Erythroblast (primary cell): ENCODE measurements around the gene WDR81.

Experiments used
- GATA1 ChIP-seq: IDR thresholded peaks from 2 replicates; pipeline ENCODE4 v1.6.1; 2011; ENCODE audit warnings: low read depth, mild to moderate bottlenecking, control low read depth, low read length, moderate library complexity
- POLR2A ChIP-seq: IDR thresholded peaks from 2 replicates; pipeline ENCODE4 v1.6.1; 2011; ENCODE audit warnings: mild to moderate bottlenecking, low read length

DNA sequence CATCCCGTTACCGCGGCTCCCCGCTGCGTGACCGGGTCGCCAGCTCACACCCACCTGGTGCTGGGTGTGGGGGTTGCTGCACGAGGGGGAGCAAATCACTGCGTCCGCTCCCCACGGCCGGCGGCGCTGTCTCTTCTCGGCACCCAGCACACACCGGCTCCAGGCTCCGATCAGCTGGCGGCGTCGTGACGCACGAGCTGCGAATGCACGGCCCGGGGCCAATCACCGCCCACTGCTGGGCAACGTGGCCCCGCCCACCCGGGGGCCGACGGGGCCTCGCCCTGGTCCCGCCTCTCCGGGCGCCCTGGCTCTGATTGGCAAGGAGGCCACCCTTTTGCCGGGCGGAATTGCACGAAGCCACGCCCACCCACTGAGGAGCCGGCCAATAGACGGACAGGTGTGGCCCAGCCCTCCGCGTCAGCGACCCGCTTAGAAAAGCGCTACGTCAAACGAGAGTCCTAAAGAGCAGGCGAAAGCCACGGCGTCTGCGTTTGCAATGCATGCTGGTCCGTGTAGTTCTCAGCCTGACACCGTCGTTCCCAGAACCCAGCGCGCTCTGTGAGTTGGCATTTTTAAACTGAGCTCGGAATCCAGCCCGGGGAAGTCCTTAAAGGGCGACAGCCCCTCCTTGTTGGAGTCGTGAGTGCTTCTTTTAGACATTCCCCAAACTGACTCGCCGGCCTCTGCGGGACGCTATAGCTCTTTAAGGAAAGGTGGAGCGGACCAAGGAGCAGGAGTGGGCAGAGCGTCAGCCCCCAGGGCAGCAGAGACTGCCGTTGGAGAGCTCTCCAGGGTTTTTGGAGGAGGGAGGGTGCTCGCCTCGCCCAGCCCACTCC is 8.2 kb upstream of the WDR81 start:
- TF ChIP-seq POLR2A = peak; percentile 89
- no peak for TF ChIP-seq GATA1
